ENCODE measurements around the gene DNAI2.

The DNAI2 gene

GRCh38 chr17:74304184-74304583 lies 30.1 kb downstream of the DNAI2 start:
- ATAC-seq (ENCODE audit: insufficient read depth, low read depth) (no peak), DNase-seq (no peak)
- H3K4me3 ChIP-seq (ENCODE audit: low read depth in 1 of 2, low read length in 2 of 2), result no peak overlapping the region
- TF ChIP-seq CTCF (IDR thresholded peaks at IDR 0.05; ENCODE audit: borderline replicate concordance, extremely low read depth, low read length, poor library complexity, severe bottlenecking) (no peak), EZH2 (IDR thresholded peaks at IDR 0.05; ENCODE audit: borderline replicate concordance, low read depth, low read length, severe bottlenecking) (no peak)
- no peak overlapping the region for H3K9ac ChIP-seq (ENCODE audit: low read depth, low read length)
- H3K27ac ChIP-seq (ENCODE audit: low read length), result no peak overlapping the region
- no peaks in the 10 kb centered on the region for H4K20me1 ChIP-seq (ENCODE audit: insufficient read depth, low read length)
- H3K36me3 ChIP-seq (ENCODE audit: insufficient read depth, low read length), result no peaks in the 10 kb centered on the region
- no peak overlapping the region; the same call in 1 of the 2 replicates for H2AFZ ChIP-seq (ENCODE audit: low read depth, low read length)
- no peak overlapping the region for H3K4me2 ChIP-seq (ENCODE audit: insufficient read depth, low read length)
- H3K79me2 ChIP-seq (ENCODE audit: insufficient read depth, low read length), result no peaks in the 10 kb centered on the region
- H3K27me3 ChIP-seq (ENCODE audit: insufficient read depth, low read length, poor library complexity), result peaks cover 6% of the 10 kb centered on the region
- H3K9me3 ChIP-seq (ENCODE audit: insufficient read depth, low read length, severe bottlenecking), result no peaks in the 10 kb centered on the region
- H3K4me1 ChIP-seq (ENCODE audit: insufficient read depth, low read length), result no peaks in the 10 kb centered on the region

- Histone ChIP-seq H3K4me1 (ENCODE audit: insufficient read depth, low read length) (no peaks in the 10 kb centered on the region), H3K36me3 (ENCODE audit: insufficient read depth, low read length) (no peaks in the 10 kb centered on the region), H3K27ac (ENCODE audit: low read length) (no peak overlapping the region), H3K4me2 (ENCODE audit: insufficient read depth, low read length) (no peak overlapping the region), H3K79me2 (ENCODE audit: insufficient read depth, low read length) (no peaks in the 10 kb centered on the region), H2AFZ (ENCODE audit: low read depth, low read length) (no peak overlapping the region), H4K20me1 (ENCODE audit: insufficient read depth, low read length) (no peaks in the 10 kb centered on the region), H3K27me3 (ENCODE audit: insufficient read depth, low read length, poor library complexity) (no peaks in the 10 kb centered on the region), H3K4me3 (ENCODE audit: low read depth in 1 of 2, low read length in 2 of 2) (no peak overlapping the region), H3K9ac (ENCODE audit: low read depth, low read length) (no peak overlapping the region), H3K9me3 (ENCODE audit: insufficient read depth, low read length, severe bottlenecking) (no peaks in the 10 kb centered on the region)
- no peak for DNase-seq
- ATAC-seq (ENCODE audit: insufficient read depth, low read depth), result no peak
- TF ChIP-seq CTCF (IDR thresholded peaks at IDR 0.05; ENCODE audit: borderline replicate concordance, extremely low read depth, low read length, poor library complexity, severe bottlenecking) (no peak), EZH2 (IDR thresholded peaks at IDR 0.05; ENCODE audit: borderline replicate concordance, low read depth, low read length, severe bottlenecking) (no peak)
Observed at GRCh38 chr17:74305865-74306654, 32.0 kb downstream of the DNAI2 start.

- H3K4me2 ChIP-seq (ENCODE audit: insufficient read depth, low read length), result no peak overlapping the region
- TF ChIP-seq CTCF (IDR thresholded peaks at IDR 0.05; ENCODE audit: borderline replicate concordance, extremely low read depth, low read length, poor library complexity, severe bottlenecking) (no peak), EZH2 (IDR thresholded peaks at IDR 0.05; ENCODE audit: borderline replicate concordance, low read depth, low read length, severe bottlenecking) (no peak)
- H3K27ac ChIP-seq (ENCODE audit: low read length), result no peak overlapping the region
- ATAC-seq (ENCODE audit: insufficient read depth, low read depth), result no peak
- peaks cover 3% of the 10 kb centered on the region for H3K9me3 ChIP-seq (ENCODE audit: insufficient read depth, low read length, severe bottlenecking)
- no peak for DNase-seq
- no peaks in the 10 kb centered on the region for H3K36me3 ChIP-seq (ENCODE audit: insufficient read depth, low read length)
- no peaks in the 10 kb centered on the region for H3K79me2 ChIP-seq (ENCODE audit: insufficient read depth, low read length)
- H3K9ac ChIP-seq (ENCODE audit: low read depth, low read length), result no peak overlapping the region
- no peaks in the 10 kb centered on the region for H3K4me1 ChIP-seq (ENCODE audit: insufficient read depth, low read length)
- no peak overlapping the region for H2AFZ ChIP-seq (ENCODE audit: low read depth, low read length)
- H3K27me3 ChIP-seq (ENCODE audit: insufficient read depth, low read length, poor library complexity), result no peaks in the 10 kb centered on the region
- no peak overlapping the region for H3K4me3 ChIP-seq (ENCODE audit: low read depth in 1 of 2, low read length in 2 of 2)
- H4K20me1 ChIP-seq (ENCODE audit: insufficient read depth, low read length), result no peaks in the 10 kb centered on the region
Observed at GRCh38 chr17:74307984-74308773, 34.1 kb downstream of the DNAI2 start.

Measured in DND-41 (cell line).